Activated naive CD8-positive, alpha-beta T cell treated with anti-CD3 and anti-CD28 coated beads, Interleukin-2, amount 50 U/mL, for 24 hours (primary cell): ENCODE measurements around the gene DUOXA1.
A peak's percentile ranks its signal among the peaks of the same experiment; 100 is the strongest.
"Not testable (repeated sequence)": the region's sequence is repeated elsewhere in the genome, so short reads cannot be mapped to it uniquely, and the experiment has no call there.

ENCODE experiments used
- ATAC-seq: fragments of 150-1000 bp; cut with Tn5 transposase; one replicate; pipeline ENCODE4 v1.10.0; 2021
- DNase-seq: peaks from one replicate; pipeline ENCODE4 v3.0.0; 2021
- H3K27ac Mint-ChIP-seq: one replicate; pipeline ENCODE4 v1.8.0; 2021; ENCODE audit warnings: mild to moderate bottlenecking, mixed read lengths
- H3K27me3 Mint-ChIP-seq: one replicate; pipeline ENCODE4 v1.8.0; 2021; ENCODE audit warnings: mixed read lengths
- H3K36me3 Mint-ChIP-seq: one replicate; pipeline ENCODE4 v1.8.0; 2021; ENCODE audit warnings: low read depth, mixed read lengths
- H3K4me1 Mint-ChIP-seq: one replicate; pipeline ENCODE4 v1.8.0; 2021; ENCODE audit warnings: mixed read lengths
- H3K4me3 Mint-ChIP-seq: one replicate; pipeline ENCODE4 v1.8.0; 2021; ENCODE audit warnings: mild to moderate bottlenecking, moderate library complexity, mixed read lengths
- H3K9me3 Mint-ChIP-seq: one replicate; pipeline ENCODE4 v1.8.0; 2021; ENCODE audit warnings: mixed read lengths

The DUOXA1 gene

DNA sequence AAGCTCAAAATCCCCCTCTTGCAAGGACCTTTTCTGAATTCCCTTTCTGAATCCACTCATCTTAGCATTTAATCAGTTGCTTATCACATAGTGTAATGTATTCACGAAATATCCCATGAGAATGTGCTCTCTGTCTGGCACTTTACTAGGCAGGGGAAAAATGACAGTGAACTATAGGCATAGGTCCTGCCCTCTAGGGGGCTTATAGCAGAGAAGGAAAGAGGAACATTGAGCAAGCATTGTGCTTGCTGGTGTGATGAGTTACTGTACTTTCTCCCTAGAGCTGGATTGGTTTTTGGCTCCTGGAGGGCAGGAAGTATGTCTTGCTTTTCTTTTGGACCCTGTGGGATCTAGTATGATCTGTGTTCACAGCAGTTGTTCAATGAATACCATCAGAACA is 42.2 kb downstream of the DUOXA1 start:
- Mint-ChIP-seq H3K27me3 (peaks cover 10% of the 10 kb centered on the region), H3K36me3 (no peaks in the 10 kb centered on the region), H3K4me3 (no peak overlapping the region), H3K27ac (no peak overlapping the region), H3K4me1 (no peaks in the 10 kb centered on the region), H3K9me3 (no peaks in the 10 kb centered on the region)
- ATAC-seq (no peak), DNase-seq (no peak)

DNA sequence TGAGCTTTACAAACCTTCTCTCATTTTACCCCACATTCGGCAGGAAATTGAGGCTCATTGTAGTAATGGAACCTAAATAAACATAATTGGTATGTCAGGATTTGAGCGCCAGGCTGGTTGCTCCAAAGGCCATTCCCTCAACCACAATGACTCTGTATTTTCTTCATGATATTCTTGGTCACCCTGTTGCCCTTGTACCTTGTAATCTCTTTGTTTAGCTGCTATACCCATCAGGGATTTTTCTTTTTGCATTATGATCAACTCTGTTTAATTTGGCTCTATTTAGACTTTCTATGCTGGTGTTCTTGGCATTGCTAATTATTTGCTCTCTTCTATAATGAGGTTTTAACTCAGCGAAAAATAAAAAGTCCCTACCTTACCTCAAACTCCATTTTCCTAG is 45.5 kb downstream of the DUOXA1 start:
- DNase-seq (no peak), ATAC-seq (no peak)
- Mint-ChIP-seq H3K4me3 (no peak overlapping the region), H3K27me3 (peaks cover 2% of the 10 kb centered on the region), H3K36me3 (no peaks in the 10 kb centered on the region), H3K9me3 (no peaks in the 10 kb centered on the region), H3K4me1 (no peaks in the 10 kb centered on the region), H3K27ac (no peak overlapping the region)

DNA sequence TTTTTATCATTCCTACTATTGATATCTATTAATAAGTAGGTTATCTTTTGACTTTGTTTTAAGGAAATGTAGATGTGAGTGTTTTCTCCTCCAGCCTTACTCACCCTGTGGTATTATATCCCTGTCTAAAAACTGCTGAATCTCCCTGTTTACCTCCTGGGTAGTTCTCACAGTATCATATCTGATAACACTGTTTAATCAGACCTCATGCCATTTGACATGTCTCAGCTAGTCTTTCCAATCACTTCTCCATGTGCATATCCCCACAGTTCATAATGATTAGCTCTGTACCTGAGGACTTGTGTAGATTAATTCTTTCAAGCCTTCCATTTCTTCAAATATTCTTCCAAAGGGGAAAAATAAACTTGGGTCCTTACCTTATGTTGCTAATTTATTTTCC is 46.5 kb downstream of the DUOXA1 start:
- Mint-ChIP-seq H3K27me3 (peaks cover 2% of the 10 kb centered on the region), H3K4me1 (no peaks in the 10 kb centered on the region), H3K9me3 (no peaks in the 10 kb centered on the region), H3K4me3 (no peak overlapping the region), H3K36me3 (no peaks in the 10 kb centered on the region), H3K27ac (no peak overlapping the region)
- ATAC-seq (no peak), DNase-seq (no peak)

DNA sequence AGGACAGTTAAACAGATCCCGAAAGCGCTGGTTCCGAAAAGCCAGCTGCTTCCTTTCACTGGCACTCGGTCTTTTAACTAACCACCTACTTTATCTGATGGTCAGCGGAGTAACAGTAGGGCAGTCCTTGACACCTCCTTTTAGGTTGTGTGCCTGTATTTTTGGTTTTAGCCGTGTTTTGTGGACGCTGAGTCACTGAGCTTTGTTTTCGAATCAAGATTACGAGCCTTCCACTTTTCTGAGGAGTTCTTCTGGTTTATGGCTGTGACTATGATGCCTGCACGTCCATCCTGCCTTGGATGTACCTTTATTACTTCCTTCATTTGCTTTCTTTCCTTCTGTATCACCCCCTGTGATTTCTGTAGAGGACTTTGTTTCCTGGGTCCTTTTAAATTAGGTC is 47.3 kb downstream of the DUOXA1 start:
- H3K4me3 Mint-ChIP-seq, H3K27ac Mint-ChIP-seq, ATAC-seq, DNase-seq, H3K36me3 Mint-ChIP-seq, H3K27me3 Mint-ChIP-seq, H3K4me1 Mint-ChIP-seq, H3K9me3 Mint-ChIP-seq: not testable (repeated sequence)

DNA sequence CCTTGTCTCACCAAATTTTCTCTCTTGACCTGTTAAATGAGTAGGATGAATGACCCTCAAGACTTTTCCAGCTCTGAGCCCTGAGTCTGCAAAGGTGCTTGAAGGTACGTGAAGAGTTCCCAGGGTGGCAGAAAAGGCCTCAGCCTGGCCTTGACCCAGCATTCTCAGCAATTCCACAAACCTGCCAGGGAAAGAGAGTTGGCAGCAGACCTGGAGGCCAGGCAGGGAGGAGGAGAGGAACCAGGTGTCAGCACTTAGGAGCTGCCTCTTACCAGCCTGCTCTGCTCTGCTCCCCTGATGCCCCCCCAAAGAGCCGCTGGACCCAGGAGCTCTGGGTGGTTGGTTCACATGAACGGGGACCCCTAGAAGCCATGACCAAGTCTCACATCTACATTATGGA is 49.1 kb downstream of the DUOXA1 start:
- H3K4me1 Mint-ChIP-seq, H3K36me3 Mint-ChIP-seq, H3K4me3 Mint-ChIP-seq, H3K27me3 Mint-ChIP-seq, H3K9me3 Mint-ChIP-seq, DNase-seq, ATAC-seq, H3K27ac Mint-ChIP-seq: not testable (repeated sequence)

DNA sequence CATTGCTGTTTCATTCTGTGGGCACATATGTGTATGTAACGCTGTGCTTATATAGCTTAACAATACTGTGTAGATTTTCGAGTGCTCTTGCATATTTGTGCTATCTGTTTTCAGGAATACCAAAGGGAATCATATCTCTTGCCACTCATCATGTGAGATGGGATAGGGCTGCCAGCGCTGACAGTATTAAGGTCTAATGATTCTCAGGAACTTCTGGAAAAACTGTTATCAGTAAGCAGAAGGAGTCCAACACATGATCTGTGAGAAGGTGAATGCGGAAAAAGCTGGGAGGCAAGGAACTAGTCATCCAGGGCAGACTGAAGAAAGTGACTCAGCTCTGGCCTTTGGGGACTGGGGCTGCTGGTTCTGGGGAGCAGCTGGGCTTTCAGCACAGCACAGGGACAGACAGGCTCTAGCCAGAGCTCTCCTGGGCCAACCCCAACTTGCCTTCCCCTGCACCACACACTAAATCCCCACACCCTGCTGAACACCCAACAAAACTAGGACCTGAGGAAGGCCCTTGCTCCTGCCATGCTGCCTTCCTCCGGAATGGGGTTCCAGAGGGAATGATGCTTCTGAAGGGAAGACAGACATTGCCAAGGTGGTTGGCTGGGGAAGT is 49.9 kb downstream of the DUOXA1 start:
- H3K27me3 Mint-ChIP-seq, H3K4me1 Mint-ChIP-seq, H3K27ac Mint-ChIP-seq, H3K9me3 Mint-ChIP-seq, DNase-seq, H3K4me3 Mint-ChIP-seq, H3K36me3 Mint-ChIP-seq: not testable (repeated sequence)
- ATAC-seq = peak; percentile 38

DNA sequence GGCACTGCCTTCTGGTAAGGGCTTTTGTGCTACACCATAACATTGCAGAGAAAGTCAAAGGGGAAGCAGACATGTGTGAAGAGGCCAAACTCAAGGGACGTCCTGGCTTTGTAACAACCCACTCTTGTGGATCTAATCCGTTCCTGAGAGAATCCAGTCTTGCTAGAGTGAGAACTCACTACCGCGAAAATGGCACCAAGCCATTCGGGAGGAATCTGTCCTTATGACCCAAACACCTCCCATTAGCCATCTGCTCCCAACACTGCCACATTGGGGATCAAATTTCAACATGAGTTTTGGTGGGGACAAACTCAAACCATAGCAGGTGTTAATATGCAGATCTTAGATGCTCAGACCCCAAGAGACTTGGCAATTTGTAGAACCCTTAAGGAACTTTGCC is 50.5 kb downstream of the DUOXA1 start:
- not testable (repeated sequence) for H3K9me3 Mint-ChIP-seq, H3K4me3 Mint-ChIP-seq, H3K4me1 Mint-ChIP-seq, H3K36me3 Mint-ChIP-seq, DNase-seq, ATAC-seq, H3K27ac Mint-ChIP-seq, H3K27me3 Mint-ChIP-seq

DNA sequence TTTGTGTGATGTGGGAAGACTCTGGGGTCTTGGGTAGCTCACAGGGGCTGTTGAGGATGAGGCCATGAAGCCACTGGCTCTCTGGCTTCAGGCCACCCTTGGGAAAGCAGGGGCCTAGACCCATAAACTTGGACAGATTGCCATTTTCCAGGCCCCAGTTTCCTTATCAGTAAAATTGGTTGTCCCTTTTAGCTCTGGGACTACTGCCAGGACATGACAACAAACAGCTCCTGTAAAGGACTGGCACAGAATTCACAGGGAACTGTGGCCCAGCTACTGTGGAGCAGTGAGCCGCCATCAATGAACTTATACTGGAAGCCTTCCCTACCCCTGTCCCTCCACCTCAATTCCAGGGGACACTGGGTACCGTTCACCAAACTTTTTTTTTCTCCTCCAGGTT is 52.3 kb downstream of the DUOXA1 start:
- ATAC-seq, H3K9me3 Mint-ChIP-seq, H3K27ac Mint-ChIP-seq, H3K4me3 Mint-ChIP-seq, H3K4me1 Mint-ChIP-seq, H3K36me3 Mint-ChIP-seq, H3K27me3 Mint-ChIP-seq, DNase-seq: not testable (repeated sequence)

DNA sequence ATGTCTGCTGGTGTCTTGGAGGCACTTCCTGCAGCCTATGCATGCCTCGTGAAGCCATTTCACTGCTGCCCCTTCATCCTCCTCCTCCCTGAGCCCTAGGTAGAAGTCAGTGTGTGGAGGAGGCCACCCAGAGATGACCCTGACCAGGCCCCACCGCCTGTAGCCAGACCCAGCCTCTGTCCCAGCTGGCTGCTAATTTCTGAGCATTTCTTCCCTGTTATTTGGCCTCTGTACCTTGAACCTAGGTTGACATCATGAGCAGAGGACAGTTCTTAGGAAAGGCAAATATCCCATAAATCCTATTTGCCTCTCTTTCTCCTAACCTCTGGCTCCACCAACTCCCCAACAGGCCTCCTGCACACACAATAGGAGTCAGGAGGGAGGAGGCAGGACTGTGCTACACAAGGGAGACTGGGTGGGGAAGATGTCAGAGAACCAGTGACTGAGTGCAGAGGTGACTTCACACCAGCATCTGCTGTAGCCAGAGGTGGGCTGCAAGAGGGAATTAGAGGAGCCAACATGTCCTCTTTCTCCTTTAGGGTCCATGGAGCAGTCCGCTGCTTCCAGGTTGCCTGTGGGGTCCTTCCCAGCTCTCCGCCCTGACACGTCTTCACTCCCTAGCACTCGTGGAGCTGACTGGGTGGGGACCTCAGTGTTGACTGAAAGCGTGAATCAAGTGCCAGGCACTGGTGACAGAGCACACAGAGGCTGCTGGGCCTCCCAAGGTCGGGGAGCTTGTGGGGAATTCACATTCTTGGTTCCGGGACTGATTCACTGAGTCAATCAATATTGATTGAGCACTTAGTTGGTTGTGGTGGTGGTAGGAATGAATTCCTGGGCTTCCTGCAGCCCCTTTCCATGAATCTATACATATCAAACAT is 54.0 kb downstream of the DUOXA1 start:
- ATAC-seq = not testable (repeated sequence)

DNA sequence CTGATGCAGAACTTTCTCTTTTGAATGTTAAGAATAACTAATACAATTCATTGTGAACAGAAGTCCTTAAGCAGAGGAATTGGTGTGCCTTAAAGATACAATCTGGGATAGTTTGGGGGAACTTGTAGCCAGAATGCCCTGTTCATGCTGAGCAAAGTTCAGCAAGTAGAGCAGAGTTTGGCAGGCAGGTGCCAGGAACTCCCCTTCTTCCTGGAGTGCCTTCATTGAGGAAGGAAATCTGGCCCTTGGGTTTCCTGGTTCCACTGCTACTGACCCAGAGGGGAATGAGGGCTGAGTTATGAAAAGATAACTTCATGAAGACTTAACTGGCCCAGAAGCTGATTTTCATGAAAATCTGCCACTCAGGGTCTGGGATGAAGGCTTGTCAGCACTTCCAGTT is 56.1 kb downstream of the DUOXA1 start:
- not testable (repeated sequence) for H3K9me3 Mint-ChIP-seq, DNase-seq, H3K36me3 Mint-ChIP-seq, H3K4me3 Mint-ChIP-seq, H3K27ac Mint-ChIP-seq, ATAC-seq, H3K4me1 Mint-ChIP-seq, H3K27me3 Mint-ChIP-seq

More for the DNA sequence above, 54.0 kb downstream of the DUOXA1 start:
- DNase-seq, H3K9me3 Mint-ChIP-seq, H3K4me1 Mint-ChIP-seq, H3K4me3 Mint-ChIP-seq, H3K27me3 Mint-ChIP-seq, H3K27ac Mint-ChIP-seq, H3K36me3 Mint-ChIP-seq: not testable (repeated sequence)

DNA sequence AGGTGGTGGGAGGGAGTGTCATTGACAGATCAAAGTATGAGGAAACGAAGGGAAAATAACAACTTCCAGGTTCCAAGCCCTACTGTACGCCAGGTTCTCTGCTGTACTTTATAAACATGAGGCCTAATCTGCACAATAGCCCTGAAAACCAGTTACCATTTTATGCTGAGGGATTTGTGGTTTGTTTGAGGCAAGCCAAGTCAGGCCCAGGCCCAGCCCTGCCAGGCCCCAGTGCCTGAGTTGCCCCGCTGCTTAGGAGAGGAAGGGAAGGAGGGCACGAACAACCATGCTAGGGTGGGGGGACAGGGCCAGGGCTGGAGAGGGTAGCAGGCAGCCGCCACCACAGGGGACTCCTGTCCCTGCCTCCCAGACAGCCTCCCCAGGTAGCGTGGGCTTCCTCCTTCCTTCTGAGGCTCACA is 59.7 kb downstream of the DUOXA1 start:
- not testable (repeated sequence) for H3K27me3 Mint-ChIP-seq, H3K4me1 Mint-ChIP-seq, ATAC-seq, H3K4me3 Mint-ChIP-seq, H3K27ac Mint-ChIP-seq, DNase-seq, H3K9me3 Mint-ChIP-seq
- H3K36me3 Mint-ChIP-seq = peaks cover 16% of the 10 kb centered on the region
